Measurements from ENCODE around the gene VNN1. TPM values are rescaled to one million over a fixed set of nuclear protein-coding genes. Genes with fewer than 3 reads are reported as not detected.
"Not testable (repeated sequence)": the region's sequence is repeated elsewhere in the genome, so short reads cannot be mapped to it uniquely, and the experiment has no call there.

VNN1 gene
- total RNA-seq, 1 donor from 2014 or later = not detected

DNA sequence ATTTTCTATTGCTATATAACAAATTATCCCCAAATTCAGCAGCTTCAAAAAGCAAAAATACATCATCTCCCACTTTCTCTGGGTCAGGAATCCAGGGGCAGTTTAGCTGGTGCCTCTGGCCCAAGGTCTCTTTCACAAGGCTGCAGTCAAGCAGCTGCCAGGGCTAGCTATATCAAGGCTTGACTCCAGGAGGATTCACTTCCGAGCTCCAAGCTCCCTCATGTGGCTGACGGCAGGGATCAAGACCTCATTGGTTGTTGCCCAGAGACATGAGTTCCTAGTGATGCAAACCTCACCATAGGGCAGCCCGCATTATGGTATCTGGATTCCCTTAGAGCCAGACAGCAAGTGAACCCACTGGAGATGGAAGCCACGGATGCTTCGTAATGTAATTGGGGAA, 1.3 kb upstream of the VNN1 start:
- intact Hi-C loops (cut with micrococcal nuclease) = no loop called here
- H3K27ac Mint-ChIP-seq = no peak overlapping the region

DNA sequence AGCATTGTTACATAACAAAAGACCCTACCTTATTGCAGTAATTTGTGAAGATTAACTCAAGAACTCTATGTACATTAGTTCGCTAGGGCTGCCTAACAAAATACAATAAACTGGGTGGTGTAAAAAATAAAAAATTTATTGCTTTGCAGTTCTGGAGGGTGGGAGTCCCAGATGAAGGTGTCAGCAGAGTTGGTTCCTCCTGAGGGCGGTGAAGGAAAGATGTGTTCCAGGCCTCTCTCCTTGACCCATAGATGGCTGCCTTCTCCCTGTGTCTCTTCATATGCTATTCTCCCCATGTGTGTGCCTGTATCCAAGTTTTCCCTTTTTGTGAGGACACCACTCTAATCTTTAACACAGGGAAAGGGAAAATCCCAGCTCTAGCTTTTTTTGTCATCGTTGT, 305 bp upstream of the VNN1 start:
- intact Hi-C loops (cut with micrococcal nuclease) = no loop called here
- DNase-seq (ENCODE audit: low spot score) = no peak
- no peaks in the 10 kb centered on the region for H3K27me3 Mint-ChIP-seq (ENCODE audit: insufficient read depth)

More for the DNA sequence above, 1.3 kb upstream of the VNN1 start:
- no peaks in the 10 kb centered on the region for H3K9me3 Mint-ChIP-seq
- no peak for DNase-seq (ENCODE audit: low spot score)
- no peaks in the 10 kb centered on the region for H3K4me1 Mint-ChIP-seq (ENCODE audit: low read depth)
- no peak overlapping the region for H3K4me3 Mint-ChIP-seq
- H3K27me3 Mint-ChIP-seq (ENCODE audit: insufficient read depth) = no peaks in the 10 kb centered on the region
- no peaks in the 10 kb centered on the region for H3K36me3 Mint-ChIP-seq (ENCODE audit: low read depth)

DNA sequence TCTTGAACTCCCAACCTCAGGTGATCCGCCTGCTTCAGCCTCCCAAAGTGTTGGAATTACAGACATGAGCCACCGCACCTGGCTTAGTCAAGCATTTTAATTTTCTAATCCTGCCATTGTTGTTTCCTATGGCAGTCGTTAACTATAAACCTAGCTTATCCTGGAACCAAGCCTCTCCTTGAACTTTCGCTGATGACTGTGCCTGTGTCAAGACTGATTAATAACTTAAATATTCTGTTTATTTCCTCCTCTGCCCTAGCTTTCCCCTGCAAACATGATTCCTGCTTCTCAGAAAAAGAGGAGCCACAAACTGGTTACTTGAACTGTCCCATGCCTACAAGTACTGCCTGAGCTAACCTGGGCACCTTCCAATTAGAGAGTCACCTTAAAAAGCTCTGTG, 1.5 kb downstream of the VNN1 start:
- no peak for DNase-seq (ENCODE audit: low spot score)
- Mint-ChIP-seq H3K27me3 (ENCODE audit: insufficient read depth) (peaks cover 7% of the 10 kb centered on the region), H3K4me1 (ENCODE audit: low read depth) (no peaks in the 10 kb centered on the region), H3K4me3 (no peak overlapping the region), H3K27ac (no peak overlapping the region), H3K36me3 (ENCODE audit: low read depth) (no peaks in the 10 kb centered on the region), H3K9me3 (no peaks in the 10 kb centered on the region)
- intact Hi-C loops (cut with micrococcal nuclease) = no loop called here

More for the DNA sequence above, 305 bp upstream of the VNN1 start:
- Mint-ChIP-seq H3K27ac (no peak overlapping the region), H3K36me3 (ENCODE audit: low read depth) (no peaks in the 10 kb centered on the region), H3K9me3 (no peaks in the 10 kb centered on the region), H3K4me3 (no peak overlapping the region), H3K4me1 (ENCODE audit: low read depth) (no peaks in the 10 kb centered on the region)

DNA sequence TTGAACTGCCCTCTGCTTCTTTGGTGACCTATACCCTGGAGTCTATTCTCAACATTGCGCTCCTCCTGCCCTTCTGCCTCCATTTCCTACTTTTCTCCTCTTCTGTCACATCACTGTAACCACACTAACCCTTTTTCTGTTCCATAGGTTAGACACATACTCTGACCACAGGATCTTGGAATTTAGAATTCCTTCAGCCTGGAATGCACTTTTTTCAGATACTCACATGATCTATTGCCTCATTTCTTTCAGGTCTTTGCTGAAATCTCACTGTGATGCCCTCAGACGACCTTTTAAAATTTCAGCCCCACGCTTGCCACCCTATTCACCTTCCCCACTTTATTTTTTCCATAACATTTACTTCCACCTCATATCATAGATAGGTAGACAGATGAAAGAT, 5.1 kb downstream of the VNN1 start:
- peaks cover 10% of the 10 kb centered on the region for H3K9me3 Mint-ChIP-seq
- no peaks in the 10 kb centered on the region for H3K36me3 Mint-ChIP-seq (ENCODE audit: low read depth)
- H3K27me3 Mint-ChIP-seq (ENCODE audit: insufficient read depth) = peaks cover 17% of the 10 kb centered on the region
- no peak overlapping the region for H3K4me3 Mint-ChIP-seq
- no peak for DNase-seq (ENCODE audit: low spot score)
- intact Hi-C loops (cut with micrococcal nuclease) = no loop called here
- no peaks in the 10 kb centered on the region for H3K4me1 Mint-ChIP-seq (ENCODE audit: low read depth)
- H3K27ac Mint-ChIP-seq = no peak overlapping the region

DNA sequence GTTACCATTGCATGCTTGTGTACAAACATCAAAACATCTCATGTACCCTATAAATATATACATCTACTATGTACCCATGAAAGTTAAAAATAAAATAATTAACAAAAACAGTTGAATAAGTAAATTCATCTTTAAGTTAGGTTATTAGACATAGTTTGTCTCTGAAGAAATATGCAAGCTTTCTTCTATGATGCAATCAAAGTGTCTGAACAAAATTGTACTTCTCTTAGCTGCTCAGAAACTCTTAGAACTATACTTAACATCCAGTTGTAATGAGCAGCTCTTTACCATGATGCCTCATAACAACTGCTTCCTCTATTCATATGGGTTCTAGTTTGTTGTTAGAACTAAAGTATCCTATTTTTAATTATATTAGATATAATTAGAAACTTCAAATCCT, 5.9 kb downstream of the VNN1 start:
- H3K4me1 Mint-ChIP-seq (ENCODE audit: low read depth) = no peaks in the 10 kb centered on the region
- DNase-seq (ENCODE audit: low spot score) = no peak
- peaks cover 20% of the 10 kb centered on the region for H3K27me3 Mint-ChIP-seq (ENCODE audit: insufficient read depth)
- peaks cover 10% of the 10 kb centered on the region for H3K9me3 Mint-ChIP-seq
- H3K27ac Mint-ChIP-seq = no peak overlapping the region
- H3K4me3 Mint-ChIP-seq = no peak overlapping the region
- H3K36me3 Mint-ChIP-seq (ENCODE audit: low read depth) = no peaks in the 10 kb centered on the region
- intact Hi-C loops (cut with micrococcal nuclease) = no loop called here

DNA sequence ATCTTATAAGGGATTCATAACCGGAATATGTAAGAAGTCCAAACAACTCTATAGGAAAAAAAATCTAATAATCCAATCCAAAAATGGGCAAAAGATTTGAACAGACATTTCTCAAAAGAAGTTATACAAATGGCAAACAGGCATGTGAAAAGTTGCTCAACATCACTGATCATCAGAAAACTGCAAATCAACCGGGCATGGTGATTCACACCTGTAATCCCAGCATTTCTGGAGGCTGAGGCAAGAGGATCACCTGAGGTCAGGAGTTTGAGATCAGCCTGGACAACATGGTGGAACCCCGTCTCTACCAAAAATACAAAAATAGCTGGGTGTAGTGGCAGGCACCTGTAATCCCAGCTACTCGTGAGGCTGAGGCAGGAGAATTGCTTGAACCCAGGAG, 7.1 kb downstream of the VNN1 start:
- Mint-ChIP-seq H3K27me3 (ENCODE audit: insufficient read depth) (peaks cover 20% of the 10 kb centered on the region), H3K9me3 (peaks cover 10% of the 10 kb centered on the region)
- H3K4me1 Mint-ChIP-seq (ENCODE audit: low read depth); DNase-seq (ENCODE audit: low spot score); H3K27ac Mint-ChIP-seq; intact Hi-C loops (cut with micrococcal nuclease); H3K4me3 Mint-ChIP-seq; H3K36me3 Mint-ChIP-seq (ENCODE audit: low read depth): not testable (repeated sequence)

DNA sequence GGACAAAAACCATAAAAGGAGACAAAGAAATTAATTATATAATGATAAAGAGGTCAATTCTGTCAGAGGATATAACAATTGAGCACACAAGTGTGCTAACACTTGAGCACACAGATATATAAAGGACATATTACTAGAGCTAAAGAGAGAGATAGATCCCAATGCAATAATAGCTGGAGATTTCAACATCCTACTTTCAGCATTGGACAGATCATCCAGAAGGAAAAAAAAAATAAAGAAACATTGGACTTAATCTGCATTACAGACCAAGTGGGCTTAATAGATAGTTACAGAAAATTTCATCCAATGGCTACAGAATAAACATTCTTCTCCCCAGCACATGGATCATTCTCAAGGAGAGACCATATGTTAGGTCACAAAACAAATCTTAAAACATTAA, 9.9 kb downstream of the VNN1 start:
- no peak overlapping the region for H3K4me3 Mint-ChIP-seq
- no peaks in the 10 kb centered on the region for H3K36me3 Mint-ChIP-seq (ENCODE audit: low read depth)

DNA sequence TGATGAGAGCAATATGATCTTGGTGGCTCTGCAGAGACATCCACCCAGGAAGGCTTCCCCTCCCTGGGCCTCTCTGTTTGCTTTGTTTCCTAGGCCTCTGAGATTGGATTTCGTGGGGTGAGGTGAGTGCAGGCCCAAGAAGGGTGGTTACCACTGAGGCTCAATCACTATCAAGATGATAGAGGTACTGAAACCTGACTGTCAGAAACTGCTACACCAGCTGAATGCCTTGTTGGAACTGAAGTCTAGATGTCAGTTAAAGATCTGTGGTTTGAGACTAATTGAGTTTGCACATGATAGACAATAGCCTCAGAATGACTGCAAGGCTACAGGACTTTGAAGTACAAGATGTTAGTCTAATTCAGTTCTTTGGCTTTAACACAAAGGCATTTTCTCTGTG, 15.2 kb downstream of the VNN1 start:
- Mint-ChIP-seq H3K27me3 (ENCODE audit: insufficient read depth) (peaks cover 6% of the 10 kb centered on the region), H3K4me3 (no peak overlapping the region), H3K9me3 (peaks cover 10% of the 10 kb centered on the region), H3K27ac (no peak overlapping the region), H3K36me3 (ENCODE audit: low read depth) (no peaks in the 10 kb centered on the region), H3K4me1 (ENCODE audit: low read depth) (no peaks in the 10 kb centered on the region)
- intact Hi-C loops (cut with micrococcal nuclease) = no loop called here
- DNase-seq (ENCODE audit: low spot score) = no peak

More for the DNA sequence above, 9.9 kb downstream of the VNN1 start:
- Mint-ChIP-seq H3K4me1 (ENCODE audit: low read depth) (no peaks in the 10 kb centered on the region), H3K27ac (no peak overlapping the region), H3K27me3 (ENCODE audit: insufficient read depth) (peaks cover 23% of the 10 kb centered on the region), H3K9me3 (peaks cover 10% of the 10 kb centered on the region)
- no peak for DNase-seq (ENCODE audit: low spot score)
- intact Hi-C loops (cut with micrococcal nuclease) = no loop called here

DNA sequence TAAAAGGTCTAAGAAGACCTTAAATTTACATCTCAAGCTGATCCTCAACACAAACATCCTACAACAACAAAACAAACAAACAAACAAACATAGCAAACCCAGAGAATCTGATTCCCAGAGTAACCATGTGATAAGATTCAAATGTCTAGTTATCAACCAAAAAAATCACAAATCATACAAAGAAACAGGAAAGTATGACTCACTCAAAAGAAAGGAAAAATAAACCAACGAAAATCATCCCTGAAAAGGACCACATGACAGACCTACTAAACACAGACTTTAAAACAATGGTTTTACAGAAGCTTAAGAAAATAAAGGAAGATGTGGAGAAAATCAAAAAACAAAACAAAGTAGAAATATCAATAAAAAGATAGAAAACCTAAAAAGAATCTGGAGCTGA, 18.1 kb downstream of the VNN1 start:
- Mint-ChIP-seq H3K27ac (no peak overlapping the region), H3K27me3 (ENCODE audit: insufficient read depth) (peaks cover 12% of the 10 kb centered on the region), H3K4me3 (no peak overlapping the region), H3K9me3 (peaks cover 10% of the 10 kb centered on the region), H3K4me1 (ENCODE audit: low read depth) (no peaks in the 10 kb centered on the region), H3K36me3 (ENCODE audit: low read depth) (no peaks in the 10 kb centered on the region)
- no peak for DNase-seq (ENCODE audit: low spot score)
- intact Hi-C loops (cut with micrococcal nuclease) = no loop called here

DNA sequence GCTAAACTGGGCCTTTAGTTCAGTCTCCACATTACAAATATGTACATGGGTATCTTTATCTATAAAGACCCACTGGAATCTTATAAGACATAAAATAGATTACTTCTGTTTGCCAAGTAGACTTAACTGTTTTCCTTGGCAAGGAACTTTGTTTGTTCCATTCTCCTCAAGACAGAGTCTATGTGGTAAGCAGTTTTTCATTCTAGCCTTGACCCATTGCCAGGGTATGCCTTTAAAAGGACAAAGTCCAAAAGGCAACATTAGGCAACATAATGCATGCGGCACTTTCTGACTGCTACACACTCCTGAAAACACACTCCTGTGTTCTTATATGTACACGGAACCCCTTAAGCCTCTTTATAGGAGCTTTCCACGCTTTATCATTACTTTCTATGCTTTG, 20.4 kb downstream of the VNN1 start:
- peaks cover 21% of the 10 kb centered on the region for H3K27me3 Mint-ChIP-seq (ENCODE audit: insufficient read depth)
- H3K27ac Mint-ChIP-seq = no peak overlapping the region
- no peaks in the 10 kb centered on the region for H3K36me3 Mint-ChIP-seq (ENCODE audit: low read depth)
- DNase-seq (ENCODE audit: low spot score) = no peak
- no peaks in the 10 kb centered on the region for H3K4me1 Mint-ChIP-seq (ENCODE audit: low read depth)
- H3K4me3 Mint-ChIP-seq = no peak overlapping the region
- peaks cover 10% of the 10 kb centered on the region for H3K9me3 Mint-ChIP-seq
- intact Hi-C loops (cut with micrococcal nuclease) = no loop called here

DNA sequence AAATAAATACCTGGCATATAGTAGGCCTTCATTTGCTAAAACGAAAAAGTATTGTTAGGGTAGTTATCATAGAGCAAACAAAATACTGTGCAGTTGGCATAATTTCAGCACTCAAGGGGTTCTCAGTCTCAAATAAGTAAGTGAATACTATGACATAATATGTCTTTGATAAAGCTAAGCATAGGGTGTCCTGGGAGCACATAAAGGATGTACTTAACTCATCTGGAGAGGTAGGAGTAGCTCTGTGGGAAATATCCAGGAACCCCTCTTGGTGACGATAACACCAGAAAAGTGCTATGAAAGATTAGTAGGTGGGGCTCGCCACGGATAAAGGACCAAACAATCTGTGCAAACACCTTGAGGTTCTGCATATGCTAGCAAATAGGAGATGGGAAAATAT, 23.2 kb downstream of the VNN1 start:
- no peaks in the 10 kb centered on the region for H3K36me3 Mint-ChIP-seq (ENCODE audit: low read depth)
- intact Hi-C loops (cut with micrococcal nuclease) = no loop called here
- DNase-seq (ENCODE audit: low spot score) = no peak
- peaks cover 38% of the 10 kb centered on the region for H3K27me3 Mint-ChIP-seq (ENCODE audit: insufficient read depth)
- no peak overlapping the region for H3K4me3 Mint-ChIP-seq
- H3K27ac Mint-ChIP-seq = no peak overlapping the region
- H3K9me3 Mint-ChIP-seq = peaks cover 1% of the 10 kb centered on the region
- no peaks in the 10 kb centered on the region for H3K4me1 Mint-ChIP-seq (ENCODE audit: low read depth)

DNA sequence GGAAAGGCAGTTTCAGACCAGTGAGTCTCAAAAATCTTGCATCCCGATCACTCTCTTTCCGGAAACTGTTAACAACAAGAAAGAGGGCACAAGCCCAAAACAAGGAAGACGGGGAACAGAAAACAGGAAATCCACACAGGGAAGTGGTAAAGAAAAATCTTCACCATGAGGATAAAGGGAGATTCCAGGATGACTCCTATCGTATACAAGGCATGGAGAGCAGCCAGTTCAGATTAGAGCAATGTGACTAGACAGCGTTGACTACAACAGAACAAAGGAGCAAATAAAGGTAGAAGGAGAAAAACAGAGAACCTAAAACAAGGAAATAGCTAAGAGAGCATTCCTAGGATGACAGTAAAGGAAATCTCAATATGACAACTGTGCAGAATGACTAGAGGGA, 26.5 kb downstream of the VNN1 start:
- no peak for DNase-seq (ENCODE audit: low spot score)
- H3K27ac Mint-ChIP-seq = no peak overlapping the region
- intact Hi-C loops (cut with micrococcal nuclease) = no loop called here
- H3K9me3 Mint-ChIP-seq = no peaks in the 10 kb centered on the region
- H3K36me3 Mint-ChIP-seq (ENCODE audit: low read depth) = no peaks in the 10 kb centered on the region
- H3K4me1 Mint-ChIP-seq (ENCODE audit: low read depth) = no peaks in the 10 kb centered on the region
- no peak overlapping the region for H3K4me3 Mint-ChIP-seq
- peaks cover 42% of the 10 kb centered on the region for H3K27me3 Mint-ChIP-seq (ENCODE audit: insufficient read depth)

DNA sequence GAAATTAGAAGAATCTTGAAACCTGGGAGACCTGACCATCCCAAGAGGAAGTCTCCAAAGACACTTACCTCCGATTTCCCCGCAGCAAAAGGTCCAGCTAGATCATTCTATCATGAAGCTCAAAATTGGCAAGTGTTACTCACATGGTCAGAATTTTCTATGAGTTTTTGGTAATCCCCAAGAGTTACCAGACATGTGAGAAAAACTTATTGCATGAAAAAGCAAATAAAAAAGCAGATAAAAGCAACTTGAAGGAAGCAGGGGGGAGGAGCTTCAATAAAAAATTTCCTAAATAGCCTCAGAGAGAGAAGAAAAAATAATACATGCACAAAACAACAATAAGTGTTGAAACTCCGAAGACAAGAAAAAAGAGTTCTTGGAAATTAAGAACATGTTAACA, 27.3 kb downstream of the VNN1 start:
- DNase-seq (ENCODE audit: low spot score) = no peak
- H3K9me3 Mint-ChIP-seq = no peaks in the 10 kb centered on the region
- H3K27me3 Mint-ChIP-seq (ENCODE audit: insufficient read depth) = peaks cover 45% of the 10 kb centered on the region
- H3K27ac Mint-ChIP-seq = no peak overlapping the region
- intact Hi-C loops (cut with micrococcal nuclease) = no loop called here
- H3K4me3 Mint-ChIP-seq = no peak overlapping the region
- H3K36me3 Mint-ChIP-seq (ENCODE audit: low read depth) = no peaks in the 10 kb centered on the region
- H3K4me1 Mint-ChIP-seq (ENCODE audit: low read depth) = no peaks in the 10 kb centered on the region

DNA sequence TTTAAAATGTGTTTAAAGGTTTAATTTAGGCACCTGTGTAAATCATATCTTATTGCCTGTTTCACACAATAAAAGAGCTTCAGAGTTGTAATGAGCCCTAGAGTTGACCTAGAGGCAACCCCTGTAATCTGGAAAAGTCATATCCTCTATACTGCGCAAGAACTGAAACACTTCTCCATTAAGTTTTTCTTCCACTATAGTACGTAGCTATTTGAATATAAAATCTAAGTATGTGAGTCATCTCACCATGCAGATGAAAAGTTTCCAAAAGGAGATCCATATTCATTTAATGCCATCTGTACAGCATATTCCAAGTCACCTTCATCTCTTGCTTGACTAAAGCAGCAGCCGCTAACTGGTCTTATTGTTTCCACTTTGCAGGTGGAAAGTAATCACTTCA, 28.8 kb downstream of the VNN1 start:
- H3K4me3 Mint-ChIP-seq = no peak overlapping the region
- no peaks in the 10 kb centered on the region for H3K36me3 Mint-ChIP-seq (ENCODE audit: low read depth)
- intact Hi-C loops (cut with micrococcal nuclease) = no loop called here
- H3K9me3 Mint-ChIP-seq = no peaks in the 10 kb centered on the region
- DNase-seq (ENCODE audit: low spot score) = no peak
- H3K27ac Mint-ChIP-seq = no peak overlapping the region
- peaks cover 40% of the 10 kb centered on the region for H3K27me3 Mint-ChIP-seq (ENCODE audit: insufficient read depth)
- no peaks in the 10 kb centered on the region for H3K4me1 Mint-ChIP-seq (ENCODE audit: low read depth)
